K562 (cell line): ENCODE results near the gene RBBP4. TPM values are rescaled to one million over a fixed set of nuclear protein-coding genes. Genes with fewer than 3 reads are reported as not detected.

ENCODE experiments used
- BACH1 ChIP-seq: fragments of 200-800 bp; sonication (Bioruptor generic); IDR thresholded peaks from 2 replicates; pipeline ENCODE4 v1.6.1; 2016; ENCODE audit warnings: missing genetic modification characterization, missing compliant biosample characterization
- DIDO1 ChIP-seq: fragments of 450-650 bp; IDR thresholded peaks from 2 replicates; pipeline ENCODE4 v1.6.1; 2016; ENCODE audit warnings: low read depth, missing biosample characterization, missing genetic modification characterization
- ELF1 ChIP-seq: fragments of 200-800 bp; sonication (Bioruptor generic); IDR thresholded peaks from 2 replicates; pipeline ENCODE4 v1.6.1; 2016; ENCODE audit warnings: missing genetic modification characterization, missing compliant biosample characterization
- FOXA3 ChIP-seq, 2 experiments: fragments of 450-650 bp in 1 of 2; sonication (generic) in 1 of 2; formaldehyde crosslinking; IDR thresholded peaks in 1 of 2; conservative IDR thresholded peaks in 1 of 2; 2 replicates each; pipeline versions ENCODE4 v1.4.0 to v1.8.0; 2020 to 2022; ENCODE audit warnings: mild to moderate bottlenecking in 2 of 2, missing genetic modification reagents in 1 of 2
- HDAC2 ChIP-seq: fragments of 450-650 bp; IDR thresholded peaks from 2 replicates; pipeline ENCODE4 v1.6.1; 2016; ENCODE audit warnings: mild to moderate bottlenecking
- KLF6 ChIP-seq: fragments of 250-450 bp; sonication (Bioruptor Pico); IDR thresholded peaks from 2 replicates; pipeline ENCODE4 v1.4.0; 2020; ENCODE audit warnings: mild to moderate bottlenecking, moderate library complexity, borderline replicate concordance
- NUFIP1 ChIP-seq: fragments of 450-650 bp; IDR thresholded peaks from 2 replicates; pipeline ENCODE4 v1.6.1; 2018; ENCODE audit not compliant: partially characterized antibody
- SIN3B ChIP-seq: fragments of 450-650 bp; IDR thresholded peaks from 2 replicates; pipeline ENCODE4 v1.6.1; 2017; ENCODE audit warnings: low read depth, mild to moderate bottlenecking, moderate library complexity
- SOX6 ChIP-seq: fragments of 450-650 bp; IDR thresholded peaks from 2 replicates; pipeline ENCODE4 v1.6.1; 2014; ENCODE audit warnings: mild to moderate bottlenecking
- SRF ChIP-seq, 2 experiments: fragments of 250-450, 450-650 bp in 1 of 2; sonication (Bioruptor Pico) in 1 of 2; sonication (generic) in 1 of 2; formaldehyde crosslinking; IDR thresholded peaks; 2 replicates each; pipeline versions ENCODE4 v1.5.0 to v1.5.1; 2020 to 2022; ENCODE audit warnings: mild to moderate bottlenecking in 1 of 2, missing genetic modification reagents in 1 of 2
- TCF3 ChIP-seq: sonication (generic); formaldehyde crosslinking; IDR thresholded peaks from 2 replicates; pipeline ENCODE4 v1.4.0; 2020; ENCODE audit warnings: mild to moderate bottlenecking, missing genetic modification reagents
- ZNF263 ChIP-seq: sonication (generic); formaldehyde crosslinking; IDR thresholded peaks from 2 replicates; pipeline ENCODE4 v1.8.0; 2022; ENCODE audit warnings: mild to moderate bottlenecking, missing genetic modification reagents, borderline replicate concordance
- ZNF354B ChIP-seq: fragments of 250-450 bp; sonication (Bioruptor Pico); IDR thresholded peaks from 2 replicates; pipeline ENCODE4 v1.4.0; 2020
- polyA plus RNA-seq, 8 experiments: library from polyadenylated mRNA; depleted of rRNA in 4 of 8; stranded (reverse) in 5 of 8; unstranded in 3 of 8; fragments of >200 nt; fragmentation: Nextera tagmentation in 2 of 8; fragmentation: Illumina TruSeq in 1 of 8; extraction: Ambion mirVana in 2 of 8; extraction: Trizol in 1 of 8; gene quantifications; 2 replicates each; pipeline versions ENCODE4 v1.2.1 to v1.2.3, GENCODE V29; 2011 to 2014; ENCODE audit warnings: inconsistent platforms in 1 of 8, missing spikeins in 1 of 8
- total RNA-seq, 7 experiments: library from RNA; depleted of rRNA in 6 of 7; stranded (reverse); fragments of >200 nt in 6 of 7; fragmentation: Illumina TruSeq in 2 of 7; extraction: Trizol in 2 of 7; gene quantifications; 2 replicates each; pipeline versions ENCODE4 v1.2.1 to v1.2.3, GENCODE V29; 2011 to 2021; ENCODE audit warnings: low replicate concordance in 1 of 7
- TF ChIP-seq, protein P1 (sequence below): sonication (generic); formaldehyde crosslinking; IDR thresholded peaks from 2 replicates; pipeline ENCODE4 v1.8.1; 2023; ENCODE audit warnings: mild to moderate bottlenecking, missing genetic modification reagents
- TF ChIP-seq, protein P2 (sequence below): sonication (generic); formaldehyde crosslinking; IDR thresholded peaks from 2 replicates; pipeline ENCODE4 v1.8.1; 2022; ENCODE audit warnings: missing genetic modification reagents
- TF ChIP-seq, protein P3 (sequence below): fragments of 450-650 bp; IDR thresholded peaks from 2 replicates; pipeline ENCODE4 v1.7.1; 2018; ENCODE audit warnings: mild to moderate bottlenecking, low read depth; ENCODE audit not compliant: partially characterized antibody
- TF ChIP-seq, protein P4 (sequence below): fragments of 250-450 bp; sonication (Bioruptor Pico); IDR thresholded peaks from 2 replicates; pipeline ENCODE4 v1.5.0; 2021
- TF ChIP-seq, protein P5 (sequence below): sonication (generic); formaldehyde crosslinking; IDR thresholded peaks from 2 replicates; pipeline ENCODE4 v1.8.0; 2022; ENCODE audit warnings: missing genetic modification reagents, mild to moderate bottlenecking, borderline replicate concordance

RBBP4 gene
- total and polyA plus RNA-seq, 9 of the 15 experiments (the other 6 are each of a cell fraction or from before 2014, with no cell fraction given), result 185 to 409 (median 259) TPM

DNA sequence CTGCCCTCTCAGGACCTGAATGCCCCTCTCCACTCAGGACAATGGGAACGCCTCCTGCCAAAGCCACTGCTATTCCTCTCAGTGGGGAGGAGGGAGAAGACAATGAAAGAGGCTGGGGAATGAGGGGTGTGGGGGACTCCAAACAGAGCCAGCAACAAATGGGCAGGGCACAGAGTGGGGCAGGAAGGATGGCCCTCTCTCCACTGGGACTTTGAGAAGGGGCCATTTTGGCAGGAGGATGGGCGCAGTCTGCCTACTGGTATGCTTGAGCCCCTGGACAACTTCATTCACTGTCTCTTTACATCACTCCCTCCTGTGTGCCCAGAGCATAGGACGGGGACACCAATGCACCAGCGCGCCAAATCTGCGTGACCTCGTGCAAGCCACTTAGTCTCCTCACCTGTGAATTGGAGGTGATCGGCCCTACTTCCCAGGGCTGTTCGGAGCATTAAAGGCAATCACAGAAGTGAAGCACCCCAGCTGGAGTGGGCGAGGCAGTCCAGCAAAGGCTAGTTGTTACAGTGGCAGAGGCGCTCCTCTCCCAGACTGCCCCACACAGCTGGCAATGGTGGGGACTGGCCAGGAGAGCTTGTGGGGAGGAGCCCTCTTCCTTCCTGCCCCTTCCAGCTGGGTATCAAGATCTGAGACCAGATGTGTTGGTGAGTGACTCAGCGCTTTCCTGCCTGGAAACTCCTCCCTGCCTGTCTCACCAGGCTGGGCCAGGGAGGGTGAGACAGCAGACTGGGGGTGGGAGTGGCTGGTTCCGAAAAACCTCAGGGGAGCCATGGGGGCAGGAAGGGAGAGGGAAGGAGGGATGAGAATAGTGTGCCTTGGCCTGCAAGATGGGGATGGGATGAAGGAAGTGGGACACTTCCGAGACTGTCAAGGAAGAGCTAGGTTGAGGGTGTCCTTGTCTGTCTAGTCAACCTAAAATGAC lies 73.9 kb downstream of the RBBP4 start (continued):
- TF ChIP-seq, protein P1, sequence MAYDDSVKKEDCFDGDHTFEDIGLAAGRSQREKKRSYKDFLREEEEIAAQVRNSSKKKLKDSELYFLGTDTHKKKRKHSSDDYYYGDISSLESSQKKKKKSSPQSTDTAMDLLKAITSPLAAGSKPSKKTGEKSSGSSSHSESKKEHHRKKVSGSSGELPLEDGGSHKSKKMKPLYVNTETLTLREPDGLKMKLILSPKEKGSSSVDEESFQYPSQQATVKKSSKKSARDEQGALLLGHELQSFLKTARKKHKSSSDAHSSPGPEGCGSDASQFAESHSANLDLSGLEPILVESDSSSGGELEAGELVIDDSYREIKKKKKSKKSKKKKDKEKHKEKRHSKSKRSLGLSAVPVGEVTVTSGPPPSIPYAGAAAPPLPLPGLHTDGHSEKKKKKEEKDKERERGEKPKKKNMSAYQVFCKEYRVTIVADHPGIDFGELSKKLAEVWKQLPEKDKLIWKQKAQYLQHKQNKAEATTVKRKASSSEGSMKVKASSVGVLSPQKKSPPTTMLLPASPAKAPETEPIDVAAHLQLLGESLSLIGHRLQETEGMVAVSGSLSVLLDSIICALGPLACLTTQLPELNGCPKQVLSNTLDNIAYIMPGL (CRISPR knock-in tag), result no peak
- 0 out of 4 replicates have a peak, but pooled peaks of 1 of the 2 experiments have one; percentile 51 for TF ChIP-seq FOXA3 (CRISPR knock-in tag; conservative IDR thresholded peaks at IDR 0.05 in 1 of 2, IDR thresholded peaks at IDR 0.05 in 1 of 2)
- 0 out of 2 replicates have a peak, but pooled peaks have one; percentile 26 for TF ChIP-seq DIDO1 (tag)
- TF ChIP-seq, protein P2, sequence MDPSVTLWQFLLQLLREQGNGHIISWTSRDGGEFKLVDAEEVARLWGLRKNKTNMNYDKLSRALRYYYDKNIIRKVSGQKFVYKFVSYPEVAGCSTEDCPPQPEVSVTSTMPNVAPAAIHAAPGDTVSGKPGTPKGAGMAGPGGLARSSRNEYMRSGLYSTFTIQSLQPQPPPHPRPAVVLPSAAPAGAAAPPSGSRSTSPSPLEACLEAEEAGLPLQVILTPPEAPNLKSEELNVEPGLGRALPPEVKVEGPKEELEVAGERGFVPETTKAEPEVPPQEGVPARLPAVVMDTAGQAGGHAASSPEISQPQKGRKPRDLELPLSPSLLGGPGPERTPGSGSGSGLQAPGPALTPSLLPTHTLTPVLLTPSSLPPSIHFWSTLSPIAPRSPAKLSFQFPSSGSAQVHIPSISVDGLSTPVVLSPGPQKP (CRISPR knock-in tag), result no peak
- peak; percentile 9 for TF ChIP-seq NUFIP1
- TF ChIP-seq, protein P3, sequence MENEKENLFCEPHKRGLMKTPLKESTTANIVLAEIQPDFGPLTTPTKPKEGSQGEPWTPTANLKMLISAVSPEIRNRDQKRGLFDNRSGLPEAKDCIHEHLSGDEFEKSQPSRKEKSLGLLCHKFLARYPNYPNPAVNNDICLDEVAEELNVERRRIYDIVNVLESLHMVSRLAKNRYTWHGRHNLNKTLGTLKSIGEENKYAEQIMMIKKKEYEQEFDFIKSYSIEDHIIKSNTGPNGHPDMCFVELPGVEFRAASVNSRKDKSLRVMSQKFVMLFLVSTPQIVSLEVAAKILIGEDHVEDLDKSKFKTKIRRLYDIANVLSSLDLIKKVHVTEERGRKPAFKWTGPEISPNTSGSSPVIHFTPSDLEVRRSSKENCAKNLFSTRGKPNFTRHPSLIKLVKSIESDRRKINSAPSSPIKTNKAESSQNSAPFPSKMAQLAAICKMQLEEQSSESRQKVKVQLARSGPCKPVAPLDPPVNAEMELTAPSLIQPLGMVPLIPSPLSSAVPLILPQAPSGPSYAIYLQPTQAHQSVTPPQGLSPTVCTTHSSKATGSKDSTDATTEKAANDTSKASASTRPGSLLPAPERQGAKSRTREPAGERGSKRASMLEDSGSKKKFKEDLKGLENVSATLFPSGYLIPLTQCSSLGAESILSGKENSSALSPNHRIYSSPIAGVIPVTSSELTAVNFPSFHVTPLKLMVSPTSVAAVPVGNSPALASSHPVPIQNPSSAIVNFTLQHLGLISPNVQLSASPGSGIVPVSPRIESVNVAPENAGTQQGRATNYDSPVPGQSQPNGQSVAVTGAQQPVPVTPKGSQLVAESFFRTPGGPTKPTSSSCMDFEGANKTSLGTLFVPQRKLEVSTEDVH, result peak; percentile 44
- peak; percentile 90 for TF ChIP-seq HDAC2
- peak in 1 of 2 experiments; percentile 95; a peak in 1 of 4 replicates for TF ChIP-seq SRF (CRISPR knock-in tag; IDR thresholded peaks at IDR 0.05)
- TF ChIP-seq ZNF263 (CRISPR knock-in tag), result peak; percentile 49; the same call in 1 of the 2 replicates
- TF ChIP-seq, protein P4, sequence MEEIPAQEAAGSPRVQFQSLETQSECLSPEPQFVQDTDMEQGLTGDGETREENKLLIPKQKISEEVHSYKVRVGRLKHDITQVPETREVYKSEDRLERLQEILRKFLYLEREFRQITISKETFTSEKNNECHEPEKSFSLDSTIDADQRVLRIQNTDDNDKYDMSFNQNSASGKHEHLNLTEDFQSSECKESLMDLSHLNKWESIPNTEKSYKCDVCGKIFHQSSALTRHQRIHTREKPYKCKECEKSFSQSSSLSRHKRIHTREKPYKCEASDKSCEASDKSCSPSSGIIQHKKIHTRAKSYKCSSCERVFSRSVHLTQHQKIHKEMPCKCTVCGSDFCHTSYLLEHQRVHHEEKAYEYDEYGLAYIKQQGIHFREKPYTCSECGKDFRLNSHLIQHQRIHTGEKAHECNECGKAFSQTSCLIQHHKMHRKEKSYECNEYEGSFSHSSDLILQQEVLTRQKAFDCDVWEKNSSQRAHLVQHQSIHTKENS (CRISPR knock-in tag), result no peak
- peak; percentile 81 for TF ChIP-seq TCF3 (CRISPR knock-in tag)
- no peak for TF ChIP-seq ZNF354B (CRISPR knock-in tag)
- TF ChIP-seq SOX6, result peak; percentile 73; the same call in 1 of the 2 replicates
- TF ChIP-seq ELF1 (tag), result peak; percentile 64
- TF ChIP-seq SIN3B, result no peak
- TF ChIP-seq, protein P5, sequence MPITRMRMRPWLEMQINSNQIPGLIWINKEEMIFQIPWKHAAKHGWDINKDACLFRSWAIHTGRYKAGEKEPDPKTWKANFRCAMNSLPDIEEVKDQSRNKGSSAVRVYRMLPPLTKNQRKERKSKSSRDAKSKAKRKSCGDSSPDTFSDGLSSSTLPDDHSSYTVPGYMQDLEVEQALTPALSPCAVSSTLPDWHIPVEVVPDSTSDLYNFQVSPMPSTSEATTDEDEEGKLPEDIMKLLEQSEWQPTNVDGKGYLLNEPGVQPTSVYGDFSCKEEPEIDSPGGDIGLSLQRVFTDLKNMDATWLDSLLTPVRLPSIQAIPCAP (CRISPR knock-in tag), result no peak
- TF ChIP-seq KLF6 (CRISPR knock-in tag), result no peak
- peak; percentile 98 for TF ChIP-seq BACH1 (tag)
